ENCODE data around the gene GDI1.

GRCh38 chrX:154439841-154440240 lies 2.9 kb downstream of the GDI1 start:
- TF ChIP-seq, protein P1, sequence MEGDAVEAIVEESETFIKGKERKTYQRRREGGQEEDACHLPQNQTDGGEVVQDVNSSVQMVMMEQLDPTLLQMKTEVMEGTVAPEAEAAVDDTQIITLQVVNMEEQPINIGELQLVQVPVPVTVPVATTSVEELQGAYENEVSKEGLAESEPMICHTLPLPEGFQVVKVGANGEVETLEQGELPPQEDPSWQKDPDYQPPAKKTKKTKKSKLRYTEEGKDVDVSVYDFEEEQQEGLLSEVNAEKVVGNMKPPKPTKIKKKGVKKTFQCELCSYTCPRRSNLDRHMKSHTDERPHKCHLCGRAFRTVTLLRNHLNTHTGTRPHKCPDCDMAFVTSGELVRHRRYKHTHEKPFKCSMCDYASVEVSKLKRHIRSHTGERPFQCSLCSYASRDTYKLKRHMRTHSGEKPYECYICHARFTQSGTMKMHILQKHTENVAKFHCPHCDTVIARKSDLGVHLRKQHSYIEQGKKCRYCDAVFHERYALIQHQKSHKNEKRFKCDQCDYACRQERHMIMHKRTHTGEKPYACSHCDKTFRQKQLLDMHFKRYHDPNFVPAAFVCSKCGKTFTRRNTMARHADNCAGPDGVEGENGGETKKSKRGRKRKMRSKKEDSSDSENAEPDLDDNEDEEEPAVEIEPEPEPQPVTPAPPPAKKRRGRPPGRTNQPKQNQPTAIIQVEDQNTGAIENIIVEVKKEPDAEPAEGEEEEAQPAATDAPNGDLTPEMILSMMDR (IDR thresholded peaks at IDR 0.05), result no peak
- no peak for TF ChIP-seq POLR2A (IDR thresholded peaks at IDR 0.05)

All from thyroid gland (tissue), 4 donors.